ENCODE data around the gene BMPR1B.
A peak's percentile ranks its signal among the peaks of the same experiment; 100 is the strongest.
"Not testable (repeated sequence)": the region's sequence is repeated elsewhere in the genome, so short reads cannot be mapped to it uniquely, and the experiment has no call there.

Gene BMPR1B

GRCh38 chr4:94831607-94832006 lies 73.9 kb downstream of the BMPR1B start:
- no peak for DNase-seq

GRCh38 chr4:94832329-94832728 lies 74.6 kb downstream of the BMPR1B start:
- not testable (repeated sequence) for DNase-seq

- no peak for DNase-seq
These were observed 75.6 kb downstream of the BMPR1B start for GRCh38 chr4:94833394-94833793.

GRCh38 chr4:94834501-94834900 lies 76.7 kb downstream of the BMPR1B start:
- DNase-seq = no peak

- not testable (repeated sequence) for DNase-seq
These were observed 83.6 kb downstream of the BMPR1B start for GRCh38 chr4:94841166-94841863.

GRCh38 chr4:94841864-94842221 lies 84.1 kb downstream of the BMPR1B start:
- no peak for DNase-seq

GRCh38 chr4:94843216-94843615 lies 85.5 kb downstream of the BMPR1B start:
- no peak for DNase-seq

- no peak for DNase-seq
These were observed 90.6 kb downstream of the BMPR1B start for GRCh38 chr4:94848326-94848725.

- DNase-seq = no peak
These were observed 92.1 kb downstream of the BMPR1B start for GRCh38 chr4:94849901-94850300.

- no peak for DNase-seq
These were observed 94.9 kb downstream of the BMPR1B start for GRCh38 chr4:94852616-94853015.

- no peak for DNase-seq
These were observed 98.3 kb downstream of the BMPR1B start for GRCh38 chr4:94856030-94856429.

GRCh38 chr4:94870146-94870545 lies 112.4 kb downstream of the BMPR1B start:
- no peak for DNase-seq

GRCh38 chr4:94871644-94872305 lies 114.0 kb downstream of the BMPR1B start:
- no peak for DNase-seq

- no peak for DNase-seq
These were observed 120.2 kb downstream of the BMPR1B start for GRCh38 chr4:94877973-94878372.

- no peak for DNase-seq
These were observed 123.2 kb downstream of the BMPR1B start for GRCh38 chr4:94880956-94881355.

GRCh38 chr4:94882756-94883155 lies 125.0 kb downstream of the BMPR1B start:
- no peak for DNase-seq

- DNase-seq = no peak
These were observed 129.3 kb downstream of the BMPR1B start for GRCh38 chr4:94887027-94887426.

GRCh38 chr4:94889523-94889922 lies 131.8 kb downstream of the BMPR1B start:
- no peak for DNase-seq

GRCh38 chr4:94889946-94890345 lies 132.2 kb downstream of the BMPR1B start:
- DNase-seq = peak in 1 of 58 donors; percentile 2

GRCh38 chr4:94890579-94890978 lies 132.8 kb downstream of the BMPR1B start:
- DNase-seq = no peak

GRCh38 chr4:94892051-94892450 lies 134.3 kb downstream of the BMPR1B start:
- DNase-seq = no peak

GRCh38 chr4:94895081-94895480 lies 137.3 kb downstream of the BMPR1B start:
- no peak for DNase-seq

- DNase-seq = no peak
These were observed 139.3 kb downstream of the BMPR1B start for GRCh38 chr4:94897023-94897422.
